ENCODE results near the gene MBD3L2B.

GRCh38 chr19:6987850-6988249 lies 33.4 kb downstream of the MBD3L2B start:
- TF ChIP-seq, protein P1, sequence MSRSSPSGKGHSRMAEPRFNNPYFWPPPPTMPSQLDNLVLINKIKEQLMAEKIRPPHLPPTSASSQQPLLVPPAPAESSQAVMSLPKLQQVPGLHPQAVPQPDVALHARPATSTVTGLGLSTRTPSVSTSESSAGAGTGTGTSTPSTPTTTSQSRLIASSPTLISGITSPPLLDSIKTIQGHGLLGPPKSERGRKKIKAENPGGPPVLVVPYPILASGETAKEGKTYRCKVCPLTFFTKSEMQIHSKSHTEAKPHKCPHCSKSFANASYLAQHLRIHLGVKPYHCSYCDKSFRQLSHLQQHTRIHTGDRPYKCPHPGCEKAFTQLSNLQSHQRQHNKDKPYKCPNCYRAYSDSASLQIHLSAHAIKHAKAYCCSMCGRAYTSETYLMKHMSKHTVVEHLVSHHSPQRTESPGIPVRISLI (tag by site-specific recombination; IDR thresholded peaks at IDR 0.05), result no peak
- no peak for TF ChIP-seq ATF2 (tag by site-specific recombination; IDR thresholded peaks at IDR 0.05; ENCODE audit: low read depth)
- no peak for TF ChIP-seq ZSCAN30 (tag by site-specific recombination; IDR thresholded peaks at IDR 0.05)
- TF ChIP-seq KLF8 (tag by site-specific recombination; IDR thresholded peaks at IDR 0.05), result no peak
- no peak for TF ChIP-seq WT1 (tag by site-specific recombination; IDR thresholded peaks at IDR 0.05)
- no peak for TF ChIP-seq SETDB1 (IDR thresholded peaks at IDR 0.05; ENCODE audit: insufficient read length, low read length)
- TF ChIP-seq KLF16 (tag by site-specific recombination; IDR thresholded peaks at IDR 0.05), result no peak
- TF ChIP-seq, protein P2, sequence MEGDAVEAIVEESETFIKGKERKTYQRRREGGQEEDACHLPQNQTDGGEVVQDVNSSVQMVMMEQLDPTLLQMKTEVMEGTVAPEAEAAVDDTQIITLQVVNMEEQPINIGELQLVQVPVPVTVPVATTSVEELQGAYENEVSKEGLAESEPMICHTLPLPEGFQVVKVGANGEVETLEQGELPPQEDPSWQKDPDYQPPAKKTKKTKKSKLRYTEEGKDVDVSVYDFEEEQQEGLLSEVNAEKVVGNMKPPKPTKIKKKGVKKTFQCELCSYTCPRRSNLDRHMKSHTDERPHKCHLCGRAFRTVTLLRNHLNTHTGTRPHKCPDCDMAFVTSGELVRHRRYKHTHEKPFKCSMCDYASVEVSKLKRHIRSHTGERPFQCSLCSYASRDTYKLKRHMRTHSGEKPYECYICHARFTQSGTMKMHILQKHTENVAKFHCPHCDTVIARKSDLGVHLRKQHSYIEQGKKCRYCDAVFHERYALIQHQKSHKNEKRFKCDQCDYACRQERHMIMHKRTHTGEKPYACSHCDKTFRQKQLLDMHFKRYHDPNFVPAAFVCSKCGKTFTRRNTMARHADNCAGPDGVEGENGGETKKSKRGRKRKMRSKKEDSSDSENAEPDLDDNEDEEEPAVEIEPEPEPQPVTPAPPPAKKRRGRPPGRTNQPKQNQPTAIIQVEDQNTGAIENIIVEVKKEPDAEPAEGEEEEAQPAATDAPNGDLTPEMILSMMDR (tag by site-specific recombination; IDR thresholded peaks at IDR 0.05), result no peak
- TF ChIP-seq ZNF302 (tag by site-specific recombination; IDR thresholded peaks at IDR 0.05; ENCODE audit: low read depth), result no peak

Measured in HEK293 (cell line).